SJCRH30 (cell line): ENCODE results near the gene NDUFA9. TPM values are rescaled to one million over a fixed set of nuclear protein-coding genes. Genes with fewer than 3 reads are reported as not detected.
A peak's percentile ranks its signal among the peaks of the same experiment; 100 is the strongest.

Experiments used
- DNase-seq, 2 experiments: peaks; one replicate each; pipeline ENCODE4 v3.0.0-alpha.2; 2015 to 2020
- H3K27ac ChIP-seq: fragments of 250-450 bp; sonication (Bioruptor Pico); 2 replicates; pipeline ENCODE4 v1.5.1; 2020; ENCODE audit warnings: mild to moderate bottlenecking, moderate library complexity
- H3K27me3 ChIP-seq: fragments of 250-450 bp; sonication (Bioruptor Pico); 2 replicates; pipeline ENCODE4 v1.5.1; 2020; ENCODE audit warnings: mild to moderate bottlenecking, moderate library complexity
- H3K36me3 ChIP-seq: fragments of 250-450 bp; sonication (Bioruptor Pico); 2 replicates; pipeline ENCODE4 v1.5.1; 2020; ENCODE audit warnings: mild to moderate bottlenecking, moderate library complexity
- H3K4me1 ChIP-seq: fragments of 250-450 bp; sonication (Bioruptor Pico); 2 replicates; pipeline ENCODE4 v1.5.1; 2020; ENCODE audit warnings: mild to moderate bottlenecking, moderate library complexity
- H3K4me3 ChIP-seq: fragments of 250-450 bp; sonication (Bioruptor Pico); 2 replicates; pipeline ENCODE4 v1.5.1; 2020; ENCODE audit warnings: mild to moderate bottlenecking, moderate library complexity
- H3K9me3 ChIP-seq: fragments of 250-450 bp; sonication (Bioruptor Pico); replicated peaks from 2 replicates; pipeline ENCODE4 v1.5.1; 2020; ENCODE audit warnings: mild to moderate bottlenecking, moderate library complexity
- total RNA-seq: library from RNA; depleted of rRNA; stranded (reverse); fragments of >200 nt; shearing (Covaris generic); gene quantifications from 2 replicates; pipeline ENCODE4 v1.2.3, GENCODE V29; 2014; rRNA removed

NDUFA9 gene
- 103 and 125 TPM in 2 replicates for total RNA-seq

GRCh38 chr12:4648501-4649357 lies at the start of gene NDUFA9, which contains the start of gene AKAP3:
Gene NDUFA9, plus strand, starts transcription at chr12:4649114. Its CDS starts 13 bp downstream, at chr12:4649127.
Gene AKAP3, minus strand, starts transcription at chr12:4649051. Its CDS starts 10,855 bp downstream, at chr12:4638196.
- Histone ChIP-seq H3K36me3 (no peaks in the 10 kb centered on the region), H3K4me3 (peak within 1 kb of the TSS; percentile 93), H3K9me3 (no peaks in the 10 kb centered on the region), H3K27ac (peak within 1 kb of the TSS; percentile 77), H3K27me3 (no peaks in the 10 kb centered on the region), H3K4me1 (peaks cover 5% of the 10 kb centered on the region)
- peak; percentile 83 to 89 for DNase-seq

GRCh38 chr12:4603421-4603820 lies 45.5 kb upstream of the NDUFA9 start:
- no peak for DNase-seq
- Histone ChIP-seq H3K9me3 (no peaks in the 10 kb centered on the region), H3K36me3 (no peaks in the 10 kb centered on the region), H3K4me3 (no peak overlapping the region), H3K27me3 (no peaks in the 10 kb centered on the region), H3K4me1 (no peaks in the 10 kb centered on the region), H3K27ac (no peak overlapping the region)

DNA sequence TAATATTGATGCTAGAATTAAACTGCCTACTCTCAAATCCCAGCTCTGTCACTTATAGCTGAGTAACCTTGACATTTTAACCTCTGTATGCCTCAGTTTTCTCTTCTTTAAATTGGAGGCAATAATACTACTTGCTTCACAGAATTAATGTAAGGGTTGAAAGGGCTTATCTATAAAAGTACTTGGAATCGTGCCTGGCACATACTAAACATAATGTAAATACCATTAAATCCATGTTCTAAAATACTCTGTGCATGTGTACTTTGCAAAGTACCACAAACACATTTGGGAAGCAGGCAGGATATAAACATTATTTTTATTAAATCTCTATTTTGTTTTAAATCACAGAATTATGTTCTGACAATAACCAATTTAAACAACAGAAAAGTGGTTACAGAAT lies 45.0 kb upstream of the NDUFA9 start:
- no peaks in the 10 kb centered on the region for H3K9me3 ChIP-seq
- no peaks in the 10 kb centered on the region for H3K27me3 ChIP-seq
- no peak overlapping the region for H3K27ac ChIP-seq
- H3K4me1 ChIP-seq = no peaks in the 10 kb centered on the region
- no peaks in the 10 kb centered on the region for H3K36me3 ChIP-seq
- H3K4me3 ChIP-seq = no peak overlapping the region
- no peak for DNase-seq

DNA sequence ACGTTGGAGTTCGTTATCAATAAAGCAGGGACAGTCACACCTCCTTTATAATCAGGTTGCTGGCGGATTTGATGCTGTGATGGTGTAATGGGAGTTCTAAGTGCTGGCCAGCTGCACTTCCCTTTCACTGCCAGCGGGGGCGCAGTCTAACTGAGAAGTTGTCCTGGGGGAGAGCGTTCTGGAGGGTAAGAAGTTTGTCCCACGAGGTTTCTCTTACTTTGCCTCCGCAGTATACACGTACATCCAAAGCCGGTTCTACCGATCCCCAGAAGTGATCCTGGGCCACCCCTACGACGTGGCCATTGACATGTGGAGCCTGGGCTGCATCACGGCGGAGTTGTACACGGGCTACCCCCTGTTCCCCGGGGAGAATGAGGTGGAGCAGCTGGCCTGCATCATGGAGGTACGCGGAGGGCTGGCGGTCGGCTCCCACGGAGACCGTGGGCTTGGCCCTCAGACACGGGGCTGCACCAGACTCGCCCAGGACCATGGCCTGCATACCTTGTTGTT lies 44.2 kb upstream of the NDUFA9 start:
- H3K27ac ChIP-seq = peak overlapping the region; percentile 37
- DNase-seq = peak; percentile 73 to 88
- H3K36me3 ChIP-seq = no peaks in the 10 kb centered on the region
- H3K27me3 ChIP-seq = no peaks in the 10 kb centered on the region
- no peaks in the 10 kb centered on the region for H3K4me1 ChIP-seq
- H3K9me3 ChIP-seq = no peaks in the 10 kb centered on the region
- peak overlapping the region; percentile 68 for H3K4me3 ChIP-seq

GRCh38 chr12:4607056-4607455 lies 41.9 kb upstream of the NDUFA9 start:
- no peaks in the 10 kb centered on the region for H3K36me3 ChIP-seq
- no peaks in the 10 kb centered on the region for H3K27me3 ChIP-seq
- no peaks in the 10 kb centered on the region for H3K4me1 ChIP-seq
- H3K9me3 ChIP-seq = no peaks in the 10 kb centered on the region
- no peak overlapping the region for H3K27ac ChIP-seq
- no peak overlapping the region for H3K4me3 ChIP-seq
- DNase-seq = no peak

GRCh38 chr12:4609071-4609470 lies 39.8 kb upstream of the NDUFA9 start:
- Histone ChIP-seq H3K27ac (no peak overlapping the region), H3K36me3 (0 out of 2 replicates have a peak, but pooled peaks cover 2% of the 10 kb centered on the region), H3K4me3 (no peak overlapping the region), H3K9me3 (no peaks in the 10 kb centered on the region), H3K27me3 (no peaks in the 10 kb centered on the region), H3K4me1 (no peaks in the 10 kb centered on the region)
- DNase-seq = no peak

- H3K27ac ChIP-seq = no peak overlapping the region
- H3K27me3 ChIP-seq = no peaks in the 10 kb centered on the region
- no peak overlapping the region for H3K4me3 ChIP-seq
- no peak for DNase-seq
- H3K9me3 ChIP-seq = no peaks in the 10 kb centered on the region
- no peaks in the 10 kb centered on the region for H3K4me1 ChIP-seq
- H3K36me3 ChIP-seq = 0 out of 2 replicates have a peak, but pooled peaks cover 2% of the 10 kb centered on the region
Observed at GRCh38 chr12:4610481-4610880, 38.4 kb upstream of the NDUFA9 start.

GRCh38 chr12:4615667-4616066 lies 33.2 kb upstream of the NDUFA9 start:
- H3K27ac ChIP-seq = no peak overlapping the region
- H3K27me3 ChIP-seq = no peaks in the 10 kb centered on the region
- no peak for DNase-seq
- no peaks in the 10 kb centered on the region for H3K4me1 ChIP-seq
- H3K36me3 ChIP-seq = 0 out of 2 replicates have a peak, but pooled peaks cover 2% of the 10 kb centered on the region
- H3K9me3 ChIP-seq = no peaks in the 10 kb centered on the region
- H3K4me3 ChIP-seq = no peak overlapping the region

DNA sequence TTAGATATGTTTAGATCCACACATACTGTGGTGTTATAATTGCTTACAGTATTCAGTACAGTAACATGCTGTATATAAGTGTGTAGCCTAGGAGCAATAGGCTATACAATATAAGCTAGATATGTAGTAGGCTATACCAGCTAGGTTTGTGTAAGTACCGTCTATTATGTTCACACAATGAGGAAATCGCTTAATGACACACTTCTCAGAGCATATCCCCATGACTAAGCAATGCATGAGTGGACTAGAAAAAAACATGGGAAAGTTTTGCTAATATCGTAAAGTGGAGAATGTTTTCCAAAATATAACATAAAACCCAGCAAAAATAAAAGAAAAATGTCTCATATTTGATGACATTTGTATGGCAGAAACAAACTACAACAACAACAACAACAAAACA lies 27.4 kb upstream of the NDUFA9 start:
- no peaks in the 10 kb centered on the region for H3K4me1 ChIP-seq
- no peaks in the 10 kb centered on the region for H3K36me3 ChIP-seq
- DNase-seq = no peak
- no peaks in the 10 kb centered on the region for H3K27me3 ChIP-seq
- H3K27ac ChIP-seq = no peak overlapping the region
- no peak overlapping the region for H3K4me3 ChIP-seq
- no peaks in the 10 kb centered on the region for H3K9me3 ChIP-seq

DNA sequence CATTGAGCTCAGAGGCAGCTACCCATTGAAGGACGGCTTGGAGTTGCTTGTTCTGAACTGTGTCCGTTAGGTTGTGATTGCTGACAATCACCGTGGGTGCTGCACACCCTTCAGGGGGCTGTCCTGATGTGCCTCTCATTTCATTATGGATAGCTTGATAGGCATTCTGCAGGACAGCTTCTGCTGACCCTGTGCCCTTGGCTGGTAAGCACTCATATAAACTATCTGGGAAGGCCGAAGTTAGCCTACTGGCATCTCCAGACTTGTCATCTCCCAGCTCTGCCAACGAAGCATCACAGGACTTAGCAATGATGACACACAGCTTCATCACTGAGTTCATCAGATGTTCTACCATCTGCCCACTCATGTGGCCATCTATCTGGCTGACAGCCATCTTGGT lies 22.4 kb upstream of the NDUFA9 start:
- no peak for DNase-seq
- Histone ChIP-seq H3K27ac (no peak overlapping the region), H3K4me3 (no peak overlapping the region), H3K27me3 (peaks cover 5% of the 10 kb centered on the region; the same call in 1 of the 2 replicates), H3K36me3 (no peaks in the 10 kb centered on the region), H3K4me1 (no peaks in the 10 kb centered on the region), H3K9me3 (no peaks in the 10 kb centered on the region)

DNA sequence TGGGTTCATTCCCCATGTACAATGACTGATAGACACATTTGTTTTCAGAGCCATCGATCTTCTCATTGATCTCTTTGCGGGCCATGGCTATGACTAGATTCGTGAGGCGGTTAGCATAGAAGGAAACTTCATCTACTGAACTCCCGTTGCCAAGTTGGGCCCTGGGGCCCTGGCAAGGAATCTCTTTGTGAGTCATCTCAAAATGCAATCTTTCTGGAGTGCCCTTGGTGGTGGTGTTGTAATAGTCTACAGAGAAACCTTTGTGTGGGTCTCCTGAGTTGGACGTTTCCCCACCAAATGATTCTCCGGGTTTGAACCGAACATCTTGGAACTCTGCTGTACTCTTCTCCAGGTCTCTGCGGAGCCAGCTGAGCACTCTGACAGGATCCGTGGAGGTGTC lies 20.5 kb upstream of the NDUFA9 start:
- Histone ChIP-seq H3K4me3 (no peak overlapping the region), H3K9me3 (no peaks in the 10 kb centered on the region), H3K27ac (no peak overlapping the region), H3K36me3 (no peaks in the 10 kb centered on the region), H3K4me1 (no peaks in the 10 kb centered on the region), H3K27me3 (peaks cover 5% of the 10 kb centered on the region; the same call in 1 of the 2 replicates)
- DNase-seq = no peak

GRCh38 chr12:4630262-4630661 lies 18.7 kb upstream of the NDUFA9 start:
- H3K27ac ChIP-seq = no peak overlapping the region
- DNase-seq = no peak
- no peak overlapping the region for H3K4me3 ChIP-seq
- no peaks in the 10 kb centered on the region for H3K4me1 ChIP-seq
- no peaks in the 10 kb centered on the region for H3K36me3 ChIP-seq
- H3K27me3 ChIP-seq = peaks cover 5% of the 10 kb centered on the region; the same call in 1 of the 2 replicates
- H3K9me3 ChIP-seq = no peaks in the 10 kb centered on the region

GRCh38 chr12:4643747-4644146 lies 5.2 kb upstream of the NDUFA9 start:
- Histone ChIP-seq H3K27me3 (no peaks in the 10 kb centered on the region), H3K27ac (no peak overlapping the region), H3K9me3 (no peaks in the 10 kb centered on the region), H3K4me3 (no peak overlapping the region), H3K36me3 (no peaks in the 10 kb centered on the region), H3K4me1 (peaks cover 5% of the 10 kb centered on the region)
- no peak for DNase-seq

GRCh38 chr12:4645023-4645422 lies 3.9 kb upstream of the NDUFA9 start:
- H3K4me1 ChIP-seq = peaks cover 5% of the 10 kb centered on the region
- no peaks in the 10 kb centered on the region for H3K27me3 ChIP-seq
- H3K27ac ChIP-seq = no peak overlapping the region
- DNase-seq = no peak
- no peaks in the 10 kb centered on the region for H3K9me3 ChIP-seq
- H3K4me3 ChIP-seq = no peak overlapping the region
- no peaks in the 10 kb centered on the region for H3K36me3 ChIP-seq

GRCh38 chr12:4648104-4648500 lies 812 bp upstream of the NDUFA9 start:
- H3K4me1 ChIP-seq = peaks cover 5% of the 10 kb centered on the region
- peak overlapping the region; percentile 93 for H3K4me3 ChIP-seq
- no peaks in the 10 kb centered on the region for H3K27me3 ChIP-seq
- peak overlapping the region; percentile 77; the same call in 1 of the 2 replicates for H3K27ac ChIP-seq
- no peak for DNase-seq
- H3K9me3 ChIP-seq = no peaks in the 10 kb centered on the region
- H3K36me3 ChIP-seq = no peaks in the 10 kb centered on the region
